Neural progenitor cell (in vitro differentiated cells): ENCODE results near the gene CTNNB1. TPM values are rescaled to one million over a fixed set of nuclear protein-coding genes. Genes with fewer than 3 reads are reported as not detected.

ENCODE experiments used
- DNase-seq: peaks from one replicate; pipeline ENCODE4 v3.0.0-alpha.2; 2016; ENCODE audit warnings: low spot score
- H2AFZ ChIP-seq: fragments of 200-600 bp; sonication (generic); replicated peaks from 2 replicates; pipeline ENCODE4 v1.6.1; 2016; ENCODE audit warnings: antibody characterized with exemption
- H3F3A ChIP-seq: fragments of 200-600 bp; sonication (generic); 2 replicates; pipeline ENCODE4 v1.6.1; 2016; ENCODE audit warnings: antibody characterized with exemption, low read depth
- H3K27ac ChIP-seq: fragments of 200-600 bp; sonication (generic); 2 replicates; pipeline ENCODE4 v1.5.1; 2016; ENCODE audit warnings: mild to moderate bottlenecking
- H3K27me3 ChIP-seq: fragments of 200-600 bp; sonication (generic); 2 replicates; pipeline ENCODE4 v1.6.1; 2016; ENCODE audit warnings: mild to moderate bottlenecking, moderate library complexity
- H3K36me3 ChIP-seq: fragments of 200-600 bp; sonication (generic); 2 replicates; pipeline ENCODE4 v1.5.1; 2016
- H3K4me1 ChIP-seq: fragments of 200-600 bp; sonication (generic); 2 replicates; pipeline ENCODE4 v1.6.1; 2016; ENCODE audit warnings: mixed run types
- H3K4me2 ChIP-seq: fragments of 200-600 bp; sonication (generic); 2 replicates; pipeline ENCODE4 v1.6.1; 2016
- H3K4me3 ChIP-seq: fragments of 200-600 bp; sonication (generic); 2 replicates; pipeline ENCODE4 v1.5.1; 2016
- H3K79me2 ChIP-seq: fragments of 200-600 bp; sonication (generic); 2 replicates; pipeline ENCODE4 v1.6.1; 2016; ENCODE audit warnings: low read depth
- H3K9ac ChIP-seq: fragments of 200-600 bp; sonication (generic); 2 replicates; pipeline ENCODE4 v1.6.1; 2016
- H3K9me3 ChIP-seq: fragments of 200-600 bp; sonication (generic); 2 replicates; pipeline ENCODE4 v1.5.1; 2016; ENCODE audit warnings: low read depth
- H4K20me1 ChIP-seq: fragments of 200-600 bp; sonication (generic); 2 replicates; pipeline ENCODE4 v1.6.1; 2016; ENCODE audit warnings: low read depth
- H3K27ac Mint-ChIP-seq: 3 replicates; pipeline ENCODE4 v1.8.0; 2021; ENCODE audit warnings: mixed read lengths
- H3K27me3 Mint-ChIP-seq: 2 replicates; pipeline ENCODE4 v1.8.0; 2022; ENCODE audit warnings: low read depth, mild to moderate bottlenecking, inconsistent platforms, moderate library complexity, mixed read lengths; ENCODE audit not compliant: insufficient read depth
- H3K36me3 Mint-ChIP-seq: 3 replicates; pipeline ENCODE4 v1.8.0; 2021; ENCODE audit warnings: mixed read lengths
- H3K4me1 Mint-ChIP-seq: 3 replicates; pipeline ENCODE4 v1.8.0; 2021; ENCODE audit warnings: mixed read lengths
- H3K4me3 Mint-ChIP-seq: 3 replicates; pipeline ENCODE4 v1.8.0; 2021; ENCODE audit warnings: mild to moderate bottlenecking, moderate library complexity, mixed read lengths
- H3K9me3 Mint-ChIP-seq: 3 replicates; pipeline ENCODE4 v1.8.0; 2020; ENCODE audit warnings: mixed read lengths
- CTCF ChIP-seq: fragments of 200-600 bp; sonication (generic); IDR thresholded peaks from 2 replicates; pipeline ENCODE4 v1.5.1; 2017; ENCODE audit warnings: antibody characterized with exemption, mild to moderate bottlenecking
- EZH2 ChIP-seq: fragments of 200-600 bp; sonication (generic); IDR thresholded peaks from 2 replicates; pipeline ENCODE4 v1.6.1; 2017; ENCODE audit warnings: antibody characterized with exemption, mild to moderate bottlenecking, moderate library complexity
- EZH2phosphoT487 ChIP-seq: fragments of 200-600 bp; sonication (generic); IDR thresholded peaks from 2 replicates; pipeline ENCODE4 v1.6.1; 2017; ENCODE audit warnings: antibody characterized with exemption
- total RNA-seq: library from RNA; depleted of rRNA; stranded (reverse); fragments of >200 nt; gene quantifications from 2 replicates; pipeline ENCODE4 v1.2.3, GENCODE V29; 2015; ENCODE audit warnings: low replicate concordance

Gene CTNNB1
- total RNA-seq, 1 donor from 2014 or later = 566 TPM

- TF ChIP-seq CTCF = no peak
- no peak for TF ChIP-seq EZH2phosphoT487
- no peak for TF ChIP-seq EZH2
These were observed 34.5 kb upstream of the CTNNB1 start for GRCh38 chr3:41164777-41165176.

GRCh38 chr3:41167722-41168497 is 31.4 kb upstream of the CTNNB1 start:
- no peaks in the 10 kb centered on the region for H3K9me3 ChIP-seq
- no peak for DNase-seq
- Mint-ChIP-seq H3K36me3 (no peaks in the 10 kb centered on the region), H3K27ac (peak overlapping the region; percentile 72), H3K4me1 (peaks cover 10% of the 10 kb centered on the region), H3K4me3 (no peak overlapping the region), H3K27me3 (peaks cover 4% of the 10 kb centered on the region), H3K9me3 (peaks cover 2% of the 10 kb centered on the region)
- no peak overlapping the region for H2AFZ ChIP-seq
- H3K4me3 ChIP-seq = no peak overlapping the region
- H3K4me1 ChIP-seq = peaks cover 6% of the 10 kb centered on the region
- H3K36me3 ChIP-seq = no peaks in the 10 kb centered on the region
- H3K27me3 ChIP-seq = no peaks in the 10 kb centered on the region
- TF ChIP-seq EZH2phosphoT487 = no peak
- no peak for TF ChIP-seq EZH2
- TF ChIP-seq CTCF = no peak
- no peaks in the 10 kb centered on the region for H3F3A ChIP-seq
- no peak overlapping the region for H3K27ac ChIP-seq
- no peaks in the 10 kb centered on the region for H3K79me2 ChIP-seq
- H3K4me2 ChIP-seq = no peak overlapping the region
- no peaks in the 10 kb centered on the region for H4K20me1 ChIP-seq
- no peak overlapping the region for H3K9ac ChIP-seq

More at GRCh38 chr3:41164777-41165176, 34.5 kb upstream of the CTNNB1 start:
- H3K4me3 ChIP-seq = no peak overlapping the region
- peaks cover 6% of the 10 kb centered on the region for H3K4me1 ChIP-seq
- Mint-ChIP-seq H3K4me1 (no peaks in the 10 kb centered on the region), H3K4me3 (no peak overlapping the region), H3K9me3 (peaks cover 2% of the 10 kb centered on the region), H3K27ac (no peak overlapping the region), H3K27me3 (peaks cover 6% of the 10 kb centered on the region), H3K36me3 (no peaks in the 10 kb centered on the region)
- no peaks in the 10 kb centered on the region for H3K79me2 ChIP-seq
- H3K27ac ChIP-seq = no peak overlapping the region
- no peaks in the 10 kb centered on the region for H4K20me1 ChIP-seq
- H3K4me2 ChIP-seq = no peak overlapping the region
- H3K27me3 ChIP-seq = no peaks in the 10 kb centered on the region
- H3F3A ChIP-seq = no peaks in the 10 kb centered on the region
- no peak overlapping the region for H3K9ac ChIP-seq
- H3K36me3 ChIP-seq = no peaks in the 10 kb centered on the region
- H3K9me3 ChIP-seq = no peaks in the 10 kb centered on the region
- H2AFZ ChIP-seq = no peak overlapping the region
- DNase-seq = no peak

GRCh38 chr3:41169023-41169422 is 30.3 kb upstream of the CTNNB1 start:
- peaks cover 4% of the 10 kb centered on the region for H3K27me3 Mint-ChIP-seq
- no peak overlapping the region for H3K4me3 Mint-ChIP-seq
- no peak for DNase-seq
- Histone ChIP-seq H3F3A (no peaks in the 10 kb centered on the region), H3K4me2 (no peak overlapping the region), H3K27me3 (no peaks in the 10 kb centered on the region), H3K4me3 (no peak overlapping the region), H3K9ac (no peak overlapping the region), H3K4me1 (no peaks in the 10 kb centered on the region), H3K9me3 (no peaks in the 10 kb centered on the region), H3K27ac (no peak overlapping the region), H2AFZ (no peak overlapping the region), H3K79me2 (no peaks in the 10 kb centered on the region), H3K36me3 (no peaks in the 10 kb centered on the region), H4K20me1 (no peaks in the 10 kb centered on the region)
- H3K9me3 Mint-ChIP-seq = peaks cover 2% of the 10 kb centered on the region
- H3K4me1 Mint-ChIP-seq = peaks cover 10% of the 10 kb centered on the region
- H3K36me3 Mint-ChIP-seq = no peaks in the 10 kb centered on the region
- TF ChIP-seq EZH2phosphoT487 = no peak
- TF ChIP-seq CTCF = no peak
- H3K27ac Mint-ChIP-seq = no peak overlapping the region
